Anterior cingulate cortex (tissue), 58 donors: Measurements from ENCODE around the gene RIPOR2.

Experiments used
- DNase-seq, 58 donors: peaks; one replicate each; lab custom pipeline; 2025; lab: John Stamatoyannopoulos, UW

Gene RIPOR2, protein sequence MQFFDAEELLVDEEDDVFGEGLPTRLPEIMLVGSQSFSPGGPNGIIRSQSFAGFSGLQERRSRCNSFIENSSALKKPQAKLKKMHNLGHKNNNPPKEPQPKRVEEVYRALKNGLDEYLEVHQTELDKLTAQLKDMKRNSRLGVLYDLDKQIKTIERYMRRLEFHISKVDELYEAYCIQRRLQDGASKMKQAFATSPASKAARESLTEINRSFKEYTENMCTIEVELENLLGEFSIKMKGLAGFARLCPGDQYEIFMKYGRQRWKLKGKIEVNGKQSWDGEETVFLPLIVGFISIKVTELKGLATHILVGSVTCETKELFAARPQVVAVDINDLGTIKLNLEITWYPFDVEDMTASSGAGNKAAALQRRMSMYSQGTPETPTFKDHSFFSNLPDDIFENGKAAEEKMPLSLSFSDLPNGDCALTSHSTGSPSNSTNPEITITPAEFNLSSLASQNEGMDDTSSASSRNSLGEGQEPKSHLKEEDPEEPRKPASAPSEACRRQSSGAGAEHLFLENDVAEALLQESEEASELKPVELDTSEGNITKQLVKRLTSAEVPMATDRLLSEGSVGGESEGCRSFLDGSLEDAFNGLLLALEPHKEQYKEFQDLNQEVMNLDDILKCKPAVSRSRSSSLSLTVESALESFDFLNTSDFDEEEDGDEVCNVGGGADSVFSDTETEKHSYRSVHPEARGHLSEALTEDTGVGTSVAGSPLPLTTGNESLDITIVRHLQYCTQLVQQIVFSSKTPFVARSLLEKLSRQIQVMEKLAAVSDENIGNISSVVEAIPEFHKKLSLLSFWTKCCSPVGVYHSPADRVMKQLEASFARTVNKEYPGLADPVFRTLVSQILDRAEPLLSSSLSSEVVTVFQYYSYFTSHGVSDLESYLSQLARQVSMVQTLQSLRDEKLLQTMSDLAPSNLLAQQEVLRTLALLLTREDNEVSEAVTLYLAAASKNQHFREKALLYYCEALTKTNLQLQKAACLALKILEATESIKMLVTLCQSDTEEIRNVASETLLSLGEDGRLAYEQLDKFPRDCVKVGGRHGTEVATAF

DNA sequence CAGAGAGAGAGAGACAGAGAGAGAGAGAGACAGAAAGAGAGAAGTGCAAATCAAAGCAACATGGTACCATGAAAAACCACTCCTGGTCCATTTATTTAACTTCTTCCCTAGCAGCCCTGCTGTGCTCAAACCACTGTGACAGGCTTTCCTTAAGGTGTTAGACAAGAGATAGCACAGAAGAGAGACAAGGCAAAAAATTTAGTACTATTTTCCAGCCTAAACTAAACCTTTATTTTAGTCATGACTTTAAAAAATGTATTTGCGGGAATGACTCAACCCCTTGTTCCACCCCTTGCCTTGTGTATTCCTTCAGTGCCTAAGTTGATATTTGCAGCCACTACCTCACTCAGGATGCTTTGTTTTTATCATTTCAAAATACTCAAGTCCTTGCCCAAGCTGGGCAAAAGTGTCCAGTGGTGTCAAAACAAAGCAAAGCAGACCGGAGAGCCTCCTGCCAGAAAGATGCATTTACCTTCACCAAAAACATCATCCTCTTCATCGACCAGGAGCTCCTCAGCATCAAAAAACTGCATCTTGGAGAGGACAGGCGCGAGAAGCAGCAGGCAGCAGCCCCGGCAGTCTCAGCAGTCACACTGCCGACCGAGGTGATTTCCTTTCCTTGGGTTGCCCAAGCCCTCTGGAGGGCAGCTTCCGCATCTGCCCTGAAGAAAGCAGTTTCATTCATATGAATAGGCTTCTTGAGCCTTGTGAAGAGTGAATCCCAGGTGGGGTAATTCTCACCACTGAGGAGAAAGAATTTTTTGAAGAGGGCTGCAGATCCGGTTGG, at the start of gene RIPOR2:
Gene RIPOR2 (minus strand): TSS at position 595 of the 787 bp plus-strand sequence. CDS start 62 bp downstream, at position 533.
- peak in 3 of 58 donors; percentile 6 to 18 (median 11) for DNase-seq

DNA sequence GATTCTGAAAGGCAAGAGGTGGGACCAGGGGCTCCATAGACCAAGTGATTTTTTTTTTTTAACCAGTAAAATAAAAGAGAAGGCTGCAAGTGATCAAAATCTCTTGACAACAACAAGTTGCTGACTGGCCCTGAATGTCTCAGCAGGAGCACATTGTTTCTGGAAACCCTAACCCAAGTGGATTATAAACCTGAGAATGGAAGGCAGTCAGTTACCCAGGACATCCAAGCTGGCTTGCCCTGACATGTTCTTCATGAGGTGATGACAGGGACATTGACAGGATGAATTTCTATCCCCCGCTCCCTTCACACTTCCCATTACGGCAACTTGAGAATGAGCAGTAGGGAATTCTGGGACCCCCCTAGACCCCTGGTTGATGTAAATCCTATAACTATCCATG, 49.6 kb upstream of the RIPOR2 start:
- DNase-seq, result no peak

DNA sequence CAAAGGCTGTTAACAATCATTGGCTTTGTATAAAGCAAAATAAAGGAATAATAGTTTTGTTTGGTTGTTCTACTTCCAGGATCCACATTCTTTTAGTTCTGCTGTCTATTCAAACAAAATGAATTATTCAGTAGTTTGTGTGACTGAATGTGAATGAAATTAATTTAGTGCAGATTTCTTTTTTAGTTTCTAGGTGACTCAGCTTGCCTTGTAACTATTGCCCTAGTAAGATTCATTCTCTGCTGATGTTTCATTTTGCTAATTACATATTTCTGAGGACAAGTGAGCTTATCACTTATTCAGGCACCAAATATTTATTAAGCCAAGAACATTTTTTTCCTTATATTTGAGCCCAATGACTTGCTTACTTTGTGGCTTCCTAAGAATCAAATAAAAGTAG, 46.5 kb upstream of the RIPOR2 start:
- no peak for DNase-seq

DNA sequence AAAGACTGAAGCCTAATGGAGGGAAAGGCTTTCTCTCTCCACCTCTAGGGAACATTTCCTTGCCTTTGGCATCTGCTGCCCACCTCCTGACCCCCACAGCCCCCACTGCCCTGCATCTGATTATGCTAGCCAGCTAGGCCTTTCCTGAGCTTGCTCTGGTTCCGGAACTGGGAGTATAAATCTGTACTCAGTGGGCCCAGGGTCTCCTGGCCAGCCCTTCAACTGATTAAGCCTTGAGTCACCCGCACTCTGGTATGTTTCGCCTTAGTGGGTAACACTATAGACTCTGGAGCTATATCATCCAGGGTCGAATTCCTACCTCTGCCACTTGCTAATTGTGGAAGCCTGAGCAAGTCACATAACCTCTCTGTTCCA, 45.6 kb upstream of the RIPOR2 start:
- DNase-seq, result no peak

DNA sequence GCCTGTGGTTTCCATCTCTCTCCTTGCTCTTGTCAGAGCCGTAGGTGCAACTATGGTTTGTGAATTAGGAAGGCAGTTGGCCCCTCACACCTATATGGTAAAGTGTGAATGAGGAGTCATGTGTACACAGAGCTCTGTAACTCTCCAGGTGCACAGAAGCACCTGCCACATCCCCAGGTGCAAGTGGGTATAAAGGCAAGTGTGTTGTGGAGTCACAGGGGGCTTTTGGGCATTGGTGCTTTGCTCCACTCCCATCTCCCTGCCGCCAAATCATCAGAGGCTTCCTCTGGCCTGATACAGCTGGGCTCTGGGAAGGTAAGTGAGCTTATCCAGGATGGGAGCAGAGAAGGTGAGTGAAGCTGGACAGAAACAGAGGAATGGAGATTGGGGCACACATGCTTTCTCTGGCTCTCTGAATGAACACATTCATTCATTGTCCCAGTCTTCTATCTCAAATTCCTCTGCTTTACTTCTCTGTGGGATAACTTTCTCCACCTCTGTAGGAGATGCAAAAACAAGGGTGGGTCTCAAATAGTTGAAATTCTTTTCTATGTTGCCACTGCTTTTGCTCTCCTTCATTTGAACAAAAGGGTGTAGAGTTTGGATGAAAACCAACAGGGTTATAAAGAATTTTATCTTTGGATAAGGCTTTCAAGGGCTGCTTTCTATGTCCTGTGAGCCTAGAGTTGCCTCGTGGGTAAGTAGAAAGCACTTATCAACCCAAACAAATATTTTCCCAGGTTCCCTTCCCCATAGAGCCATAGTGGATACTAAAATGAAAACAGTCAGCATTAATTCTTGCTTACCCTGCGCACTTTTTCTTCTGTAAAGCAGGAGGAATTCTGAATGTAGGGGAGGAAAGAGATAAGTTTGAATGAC, 45.0 kb upstream of the RIPOR2 start:
- no peak for DNase-seq

DNA sequence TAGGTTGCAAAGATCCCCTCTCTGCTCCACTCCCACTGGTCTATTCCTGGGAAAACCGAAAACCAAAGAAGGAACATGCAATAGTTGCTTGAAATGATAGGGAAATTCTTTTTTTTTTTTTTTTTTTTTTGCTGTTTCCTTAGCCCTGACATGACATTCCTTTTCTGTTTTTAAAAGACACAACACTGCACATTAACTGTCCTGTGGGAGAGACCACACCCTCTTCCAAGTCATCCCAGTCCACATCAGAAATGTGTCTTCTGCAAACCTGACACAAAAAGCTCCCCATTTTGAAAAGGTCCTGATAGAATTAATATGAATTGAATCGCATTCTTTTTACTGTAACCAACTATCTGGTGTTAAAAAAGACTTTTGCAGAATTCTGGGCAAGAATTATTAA, 43.4 kb upstream of the RIPOR2 start:
- DNase-seq, result no peak

DNA sequence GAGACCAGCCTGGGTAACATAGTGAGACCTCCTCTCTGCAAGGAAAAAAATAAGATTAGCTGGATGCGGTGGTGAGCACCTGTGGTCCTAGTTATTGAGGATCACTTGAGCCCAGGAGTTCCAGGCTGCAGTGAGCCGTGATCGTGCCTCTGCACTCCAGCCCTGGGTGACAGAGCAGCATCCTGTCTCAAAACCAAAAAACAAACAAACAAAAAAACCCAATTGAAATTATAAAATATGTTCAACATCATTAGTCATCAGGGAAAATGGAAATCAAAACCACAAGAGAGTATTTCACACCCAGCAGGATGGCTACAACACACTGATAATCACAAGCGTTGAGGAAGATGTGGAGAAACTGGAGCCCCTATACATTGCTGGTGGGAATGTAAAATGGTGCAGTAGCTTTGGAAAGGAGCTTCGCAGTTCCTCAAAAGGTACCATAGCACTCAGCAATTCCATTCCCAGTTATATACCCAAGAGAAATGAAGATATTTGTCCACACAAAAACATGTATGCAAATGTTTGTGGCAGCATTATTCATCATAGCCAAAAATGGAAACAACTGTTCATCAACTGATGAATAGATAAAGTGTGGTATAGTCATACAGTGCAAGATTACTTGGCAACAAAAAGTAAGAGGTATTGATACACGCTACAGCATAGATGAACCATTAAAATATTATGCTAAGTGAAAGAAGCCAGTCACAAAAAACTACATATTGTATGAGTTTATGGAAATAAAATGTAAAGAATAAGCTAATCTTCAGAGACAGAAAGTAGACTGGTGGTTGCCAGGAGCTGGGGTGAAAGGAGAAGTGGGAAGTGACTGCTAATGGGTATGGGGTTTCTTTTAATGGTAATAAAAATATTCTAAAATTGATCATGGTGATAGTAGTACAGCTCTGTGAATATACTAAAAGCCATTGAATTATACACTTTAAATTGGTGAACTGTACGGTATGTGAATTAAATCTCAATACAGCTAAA, 38.7 kb upstream of the RIPOR2 start:
- no peak for DNase-seq

DNA sequence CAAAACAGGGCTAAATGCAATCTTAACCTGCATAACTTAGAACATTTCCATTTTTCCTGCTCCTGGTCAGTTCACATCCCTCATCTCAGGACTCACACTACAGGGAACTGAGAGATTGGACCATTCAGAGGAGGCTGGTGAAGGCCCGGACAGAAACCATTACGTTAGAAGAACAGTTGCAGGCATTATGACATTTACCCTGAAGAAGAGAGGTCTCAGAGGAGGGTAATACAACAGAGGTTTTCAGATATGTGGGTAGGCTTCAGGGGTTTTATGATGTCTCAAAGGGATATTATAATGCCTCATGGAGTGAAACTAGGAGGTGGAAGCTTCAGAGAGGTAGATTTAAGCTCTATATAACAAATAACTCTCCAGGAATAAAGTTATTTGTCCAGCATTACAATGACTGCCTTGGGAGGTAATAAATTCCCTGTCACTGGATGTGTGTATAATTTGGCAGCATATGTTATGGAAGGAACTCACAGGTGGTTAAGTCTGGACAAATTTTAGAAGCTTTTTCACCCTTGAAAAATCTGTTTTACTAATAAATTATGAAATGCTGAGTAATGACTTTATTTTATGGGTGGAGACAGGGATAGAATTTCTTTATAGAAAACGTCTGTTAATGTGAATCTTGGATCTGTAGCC, 36.7 kb upstream of the RIPOR2 start:
- DNase-seq, result no peak

DNA sequence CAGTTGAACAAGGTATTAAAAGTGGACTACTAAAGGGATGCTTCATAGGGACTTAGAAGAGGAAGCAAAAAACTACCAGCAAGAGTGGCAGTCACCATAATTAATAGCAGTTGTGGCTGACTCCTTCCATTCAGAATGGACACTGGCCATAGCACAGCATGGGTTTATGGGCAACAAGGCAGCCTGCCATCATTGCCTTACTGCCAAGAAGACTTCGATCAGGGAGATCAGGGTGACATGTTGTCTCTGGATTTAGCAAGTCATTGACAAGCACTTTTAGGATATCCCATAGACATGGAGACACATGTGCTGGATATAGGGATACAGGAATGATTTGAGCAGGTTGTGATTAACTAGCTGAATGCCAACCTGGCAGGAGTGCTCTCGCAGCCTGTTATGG, 35.3 kb upstream of the RIPOR2 start:
- no peak for DNase-seq

DNA sequence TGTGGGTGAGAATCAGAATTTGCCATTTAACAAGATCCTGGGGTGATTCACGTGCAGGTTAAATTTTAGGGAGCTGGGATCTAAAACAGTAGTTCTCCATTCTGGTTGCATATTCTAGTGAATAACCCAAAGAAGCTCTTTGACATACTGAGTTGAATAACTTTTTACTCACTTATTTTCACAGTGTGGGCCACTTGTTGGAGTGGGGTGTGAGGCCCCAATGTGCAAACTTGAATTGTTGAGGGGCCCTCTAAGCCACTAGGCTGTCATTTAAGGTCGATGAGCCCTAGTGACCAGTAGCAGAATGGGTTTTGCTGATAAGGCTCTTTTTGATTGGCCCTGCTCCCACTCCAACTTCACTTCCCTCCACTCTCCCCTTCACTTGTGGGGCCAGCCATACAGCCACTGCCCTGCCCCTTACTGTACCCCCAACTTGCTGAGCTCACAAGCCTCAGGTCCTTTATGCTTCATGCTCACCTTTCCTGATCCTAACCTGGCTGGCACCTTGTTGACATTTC, 33.6 kb upstream of the RIPOR2 start:
- no peak for DNase-seq

DNA sequence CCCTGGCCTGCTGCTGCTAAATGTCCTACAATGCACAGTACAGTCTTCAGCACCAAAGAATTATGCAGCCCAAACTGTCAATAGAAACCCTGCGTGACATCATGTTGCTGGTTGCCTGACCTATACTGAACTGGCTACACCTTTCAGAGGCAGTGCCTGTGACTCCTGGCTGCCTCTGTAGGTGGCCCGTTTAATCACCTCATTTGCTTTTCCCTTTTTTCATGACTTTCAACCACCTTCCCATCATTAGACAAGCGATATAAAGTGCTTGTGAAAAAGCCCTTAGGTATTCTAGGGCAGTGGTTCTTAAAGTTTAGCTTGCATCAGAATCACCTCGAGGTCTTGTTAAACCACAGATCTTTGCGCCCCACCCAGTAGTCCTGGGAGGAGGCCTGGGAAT, 33.0 kb upstream of the RIPOR2 start:
- DNase-seq, result no peak

DNA sequence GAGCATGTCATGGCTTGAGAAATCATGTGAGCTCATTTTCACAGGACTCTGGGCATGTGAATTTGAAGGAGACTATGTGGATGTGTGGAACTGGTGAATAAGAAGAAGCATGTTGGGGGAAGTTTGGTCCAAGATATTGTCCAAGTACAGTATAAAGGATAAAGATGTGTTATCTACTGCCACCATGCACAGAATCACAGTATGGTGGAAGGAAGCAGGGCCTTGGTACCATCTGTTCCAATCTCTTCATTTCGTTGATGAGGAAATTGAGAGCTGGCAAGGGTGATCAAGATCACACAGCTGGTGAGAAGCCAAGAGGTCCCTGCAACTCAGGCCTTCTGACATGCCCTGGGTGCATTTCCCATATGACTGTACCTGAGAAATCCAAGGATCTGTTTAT, 31.5 kb upstream of the RIPOR2 start:
- no peak for DNase-seq

DNA sequence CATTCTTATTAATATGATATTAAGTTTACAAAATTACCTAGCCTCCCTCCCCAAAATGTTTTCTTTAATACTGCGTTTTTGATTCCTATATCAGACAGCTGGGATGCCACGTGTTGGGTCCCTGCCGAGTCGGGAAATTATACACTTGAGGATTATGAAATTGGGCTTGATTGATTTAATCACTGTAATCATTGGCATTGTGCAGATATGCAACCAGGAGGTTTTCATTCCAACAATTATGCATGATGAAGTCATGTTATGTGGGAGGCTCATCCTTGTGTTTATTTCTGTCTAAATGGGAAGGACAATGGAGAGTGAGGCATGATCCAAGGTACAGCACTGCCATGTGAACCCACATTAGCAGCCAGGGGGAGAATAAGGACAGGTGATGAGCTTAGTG, 30.6 kb upstream of the RIPOR2 start:
- DNase-seq, result peak in 10 of 58 donors; percentile 0 to 7 (median 2)

DNA sequence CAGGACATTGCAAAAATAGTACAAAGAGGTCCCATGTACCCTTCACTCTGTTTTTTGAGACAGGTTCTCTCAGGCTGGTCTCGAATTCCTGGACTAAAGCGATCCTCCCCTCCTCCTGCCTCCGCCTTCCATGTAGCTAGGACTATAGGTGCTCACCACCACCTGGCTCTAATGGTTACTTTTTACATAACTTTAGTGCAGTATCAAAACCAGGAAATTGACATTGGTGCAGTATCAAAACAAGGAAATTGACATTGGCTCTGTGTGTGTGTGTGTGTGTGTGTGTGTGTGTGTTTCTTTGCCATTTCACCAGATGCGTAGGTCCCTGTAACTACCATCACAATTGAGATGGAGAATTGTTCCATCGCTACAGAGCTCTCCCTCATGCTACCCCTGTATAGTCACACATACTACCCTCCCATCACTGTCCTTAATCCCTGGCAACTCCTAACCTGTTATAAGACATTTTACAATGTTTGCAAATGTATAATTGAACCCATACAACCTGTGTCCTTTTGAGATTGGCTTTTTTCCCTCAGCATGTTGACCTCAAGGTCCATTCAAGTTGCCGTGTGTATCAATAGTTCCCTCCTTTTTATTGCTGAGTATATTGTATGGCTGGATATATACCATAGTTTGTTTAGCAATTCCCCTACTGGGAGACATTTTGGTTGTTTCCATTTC, 28.3 kb upstream of the RIPOR2 start:
- no peak for DNase-seq

DNA sequence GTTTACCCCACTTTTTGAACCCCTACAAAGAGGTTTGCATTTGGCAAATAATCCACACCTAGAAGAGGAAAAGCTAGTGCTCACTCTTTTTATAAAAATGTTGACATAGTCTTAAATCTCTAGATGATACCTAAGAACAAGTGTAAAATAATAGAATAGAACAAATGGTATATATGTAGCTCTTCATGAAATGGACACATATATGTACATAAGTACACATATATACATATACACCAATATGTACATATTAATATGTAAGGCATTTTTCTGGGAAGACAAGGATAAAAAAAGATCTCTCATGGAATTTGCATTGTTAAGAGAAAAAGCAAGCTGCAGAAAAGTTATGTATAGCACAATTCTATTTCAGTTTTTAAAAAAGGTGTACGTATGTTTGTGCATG, 27.6 kb upstream of the RIPOR2 start:
- no peak for DNase-seq

DNA sequence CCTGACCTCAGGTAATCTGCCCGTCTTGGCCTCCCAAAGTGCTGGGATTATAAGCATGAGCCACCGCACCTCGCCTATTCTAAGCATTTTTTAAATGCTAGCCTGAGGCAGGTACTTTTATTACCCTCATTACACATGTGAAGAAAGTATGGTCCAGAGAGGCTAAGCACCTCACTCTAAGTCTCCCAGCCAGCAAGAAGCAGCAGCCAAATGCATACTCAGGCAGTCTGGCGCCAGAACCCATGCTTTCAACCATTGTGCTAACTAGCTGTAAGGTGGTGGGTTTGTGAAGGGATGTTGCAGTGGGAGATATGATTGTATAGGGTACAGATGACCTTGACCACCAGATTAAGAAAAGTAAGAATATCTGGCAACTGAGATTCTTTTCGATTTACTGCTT, 26.1 kb upstream of the RIPOR2 start:
- no peak for DNase-seq

DNA sequence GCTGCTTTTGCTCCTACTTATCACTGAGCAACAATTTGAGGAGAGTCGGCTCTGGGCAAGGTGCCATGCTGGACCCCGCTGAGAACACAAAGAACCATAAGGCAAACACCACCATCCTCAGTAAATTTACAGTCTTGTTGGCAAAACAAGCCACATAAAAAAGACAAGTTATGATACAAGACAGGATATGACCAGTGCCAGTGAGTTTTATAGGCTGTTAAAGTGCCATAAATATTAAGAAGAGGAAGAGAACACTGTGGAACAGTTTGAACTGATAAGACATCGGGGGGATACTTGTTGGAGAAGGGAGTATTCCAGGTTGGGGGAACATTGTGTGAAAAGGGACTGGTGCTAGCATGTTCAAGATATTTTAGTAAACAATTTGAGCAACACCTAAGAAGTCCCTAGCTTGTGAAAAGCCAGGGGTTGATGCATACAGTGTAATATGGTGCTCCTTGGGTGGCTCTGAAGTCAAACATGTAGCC, 25.3 kb upstream of the RIPOR2 start:
- DNase-seq, result no peak
